Fibroblast of pulmonary artery (primary cell): ENCODE results near the gene S100Z.

Source experiments
- DNase-seq: peaks from one replicate; pipeline ENCODE4 v3.0.0-alpha.2; 2010; ENCODE audit warnings: low read depth
- H3K4me3 ChIP-seq: replicated peaks from 2 replicates; pipeline ENCODE4 v1.5.1; 2011; ENCODE audit warnings: low read depth, mild to moderate bottlenecking, control low read depth, low read length, moderate library complexity
- TF ChIP-seq, protein P1 (sequence below): IDR thresholded peaks from 2 replicates; pipeline ENCODE4 v1.5.1; 2011; ENCODE audit warnings: mild to moderate bottlenecking, control low read depth, low read length, inconsistent platforms; ENCODE audit errors: missing control alignments

S100Z gene

GRCh38 chr5:76861612-76862011, 11.8 kb downstream of the S100Z start:
- DNase-seq: no peak
- TF ChIP-seq, protein P1, sequence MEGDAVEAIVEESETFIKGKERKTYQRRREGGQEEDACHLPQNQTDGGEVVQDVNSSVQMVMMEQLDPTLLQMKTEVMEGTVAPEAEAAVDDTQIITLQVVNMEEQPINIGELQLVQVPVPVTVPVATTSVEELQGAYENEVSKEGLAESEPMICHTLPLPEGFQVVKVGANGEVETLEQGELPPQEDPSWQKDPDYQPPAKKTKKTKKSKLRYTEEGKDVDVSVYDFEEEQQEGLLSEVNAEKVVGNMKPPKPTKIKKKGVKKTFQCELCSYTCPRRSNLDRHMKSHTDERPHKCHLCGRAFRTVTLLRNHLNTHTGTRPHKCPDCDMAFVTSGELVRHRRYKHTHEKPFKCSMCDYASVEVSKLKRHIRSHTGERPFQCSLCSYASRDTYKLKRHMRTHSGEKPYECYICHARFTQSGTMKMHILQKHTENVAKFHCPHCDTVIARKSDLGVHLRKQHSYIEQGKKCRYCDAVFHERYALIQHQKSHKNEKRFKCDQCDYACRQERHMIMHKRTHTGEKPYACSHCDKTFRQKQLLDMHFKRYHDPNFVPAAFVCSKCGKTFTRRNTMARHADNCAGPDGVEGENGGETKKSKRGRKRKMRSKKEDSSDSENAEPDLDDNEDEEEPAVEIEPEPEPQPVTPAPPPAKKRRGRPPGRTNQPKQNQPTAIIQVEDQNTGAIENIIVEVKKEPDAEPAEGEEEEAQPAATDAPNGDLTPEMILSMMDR: no peak

GRCh38 chr5:76863001-76863400, 13.2 kb downstream of the S100Z start:
- H3K4me3 ChIP-seq: no peak overlapping the region
- DNase-seq: no peak
- TF ChIP-seq, protein P1: no peak

More at GRCh38 chr5:76861612-76862011, 11.8 kb downstream of the S100Z start:
- no peak overlapping the region for H3K4me3 ChIP-seq

DNA sequence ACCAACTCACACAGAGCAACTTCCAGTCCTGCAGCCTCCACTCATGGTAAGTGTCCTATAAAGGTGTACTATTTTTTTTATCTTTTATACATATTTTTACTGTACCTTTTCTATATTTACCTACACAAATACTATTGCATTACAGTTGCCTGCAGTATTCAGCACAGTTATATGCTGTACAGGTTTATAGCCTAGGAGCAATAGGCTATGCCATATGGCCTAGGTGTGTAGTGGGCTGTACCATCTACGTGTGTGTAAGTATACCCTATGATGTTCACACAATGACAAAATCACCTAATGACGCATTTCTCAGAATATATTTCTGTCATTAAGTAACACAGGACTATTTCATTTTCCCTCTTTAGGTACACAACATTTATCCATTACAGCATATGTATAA, 16.7 kb downstream of the S100Z start:
- no peak for DNase-seq
- H3K4me3 ChIP-seq: no peak overlapping the region
- TF ChIP-seq, protein P1: no peak

DNA sequence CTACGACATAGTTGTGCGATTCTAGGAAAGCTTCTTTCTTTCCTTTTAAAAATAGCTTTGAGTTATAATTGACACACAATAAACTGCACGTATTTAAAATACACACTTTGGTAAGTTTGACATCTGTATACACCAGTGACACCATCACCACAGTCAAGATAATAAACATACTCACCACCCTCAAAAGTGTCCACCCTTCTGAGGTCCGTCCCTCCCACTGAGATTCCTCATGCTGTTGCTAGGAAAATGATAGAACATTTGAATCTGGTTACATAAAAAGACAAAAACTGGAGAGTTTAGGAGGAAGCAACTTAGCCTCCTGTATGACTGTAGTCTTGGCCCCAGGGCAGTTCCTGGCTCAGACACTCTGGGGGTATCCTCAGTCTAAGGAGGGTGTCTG, 17.2 kb downstream of the S100Z start:
- no peak for DNase-seq
- TF ChIP-seq, protein P1: no peak

GRCh38 chr5:76867827-76868693, 18.2 kb downstream of the S100Z start:
- H3K4me3 ChIP-seq: no peak overlapping the region
- DNase-seq: peak; percentile 84
- TF ChIP-seq, protein P1: peak; percentile 85

More for the DNA sequence above, 17.2 kb downstream of the S100Z start:
- no peak overlapping the region for H3K4me3 ChIP-seq

- TF ChIP-seq, protein P1: no peak
- no peak for DNase-seq
- no peak overlapping the region for H3K4me3 ChIP-seq
These were observed 20.2 kb downstream of the S100Z start for GRCh38 chr5:76870046-76870445.
